SIG-M5 (cell line): Measurements from ENCODE around the gene DPYSL4.

Experiments
- DNase-seq: peaks from one replicate; lab custom pipeline; 2025; lab: John Stamatoyannopoulos, UW

Gene DPYSL4

GRCh38 chr10:132228616-132229015 lies 41.9 kb downstream of the DPYSL4 start:
- no peak for DNase-seq

GRCh38 chr10:132229096-132229495 lies 42.3 kb downstream of the DPYSL4 start:
- no peak for DNase-seq

- no peak for DNase-seq
These were observed 43.2 kb downstream of the DPYSL4 start for GRCh38 chr10:132229834-132230556.

- no peak for DNase-seq
These were observed 43.9 kb downstream of the DPYSL4 start for GRCh38 chr10:132230557-132231210.

GRCh38 chr10:132231656-132232022 lies 44.9 kb downstream of the DPYSL4 start:
- DNase-seq: no peak

GRCh38 chr10:132232023-132232951 lies 45.5 kb downstream of the DPYSL4 start:
- no peak for DNase-seq

GRCh38 chr10:132232981-132233380 lies 46.2 kb downstream of the DPYSL4 start:
- DNase-seq: no peak

- DNase-seq: no peak
These were observed 46.8 kb downstream of the DPYSL4 start for GRCh38 chr10:132233501-132234085.

- DNase-seq: no peak
These were observed 48.1 kb downstream of the DPYSL4 start for GRCh38 chr10:132234860-132235259.

- no peak for DNase-seq
These were observed 49.4 kb downstream of the DPYSL4 start for GRCh38 chr10:132236161-132236560.

GRCh38 chr10:132236881-132237280 lies 50.1 kb downstream of the DPYSL4 start:
- DNase-seq: no peak

- DNase-seq: no peak
These were observed 50.6 kb downstream of the DPYSL4 start for GRCh38 chr10:132237396-132237795.

- DNase-seq: no peak
These were observed 51.1 kb downstream of the DPYSL4 start for GRCh38 chr10:132237871-132238270.

- no peak for DNase-seq
These were observed 51.8 kb downstream of the DPYSL4 start for GRCh38 chr10:132238371-132239125.

- no peak for DNase-seq
These were observed 52.6 kb downstream of the DPYSL4 start for GRCh38 chr10:132239126-132240031.

GRCh38 chr10:132240156-132240555 lies 53.4 kb downstream of the DPYSL4 start:
- DNase-seq: no peak

GRCh38 chr10:132240581-132240980 lies 53.8 kb downstream of the DPYSL4 start:
- no peak for DNase-seq

- DNase-seq: no peak
These were observed 54.3 kb downstream of the DPYSL4 start for GRCh38 chr10:132241086-132241485.

- DNase-seq: no peak
These were observed 54.7 kb downstream of the DPYSL4 start for GRCh38 chr10:132241496-132241895.

- no peak for DNase-seq
These were observed 55.5 kb downstream of the DPYSL4 start for GRCh38 chr10:132242103-132242840.
